NCI-H2171 (cell line): ENCODE data around the gene DPH6.
"Not testable (repeated sequence)": the region's sequence is repeated elsewhere in the genome, so short reads cannot be mapped to it uniquely, and the experiment has no call there.

Source experiments
- DNase-seq: peaks from one replicate; lab custom pipeline; 2025; lab: John Stamatoyannopoulos, UW

The DPH6 gene, protein sequence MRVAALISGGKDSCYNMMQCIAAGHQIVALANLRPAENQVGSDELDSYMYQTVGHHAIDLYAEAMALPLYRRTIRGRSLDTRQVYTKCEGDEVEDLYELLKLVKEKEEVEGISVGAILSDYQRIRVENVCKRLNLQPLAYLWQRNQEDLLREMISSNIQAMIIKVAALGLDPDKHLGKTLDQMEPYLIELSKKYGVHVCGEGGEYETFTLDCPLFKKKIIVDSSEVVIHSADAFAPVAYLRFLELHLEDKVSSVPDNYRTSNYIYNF

DNA sequence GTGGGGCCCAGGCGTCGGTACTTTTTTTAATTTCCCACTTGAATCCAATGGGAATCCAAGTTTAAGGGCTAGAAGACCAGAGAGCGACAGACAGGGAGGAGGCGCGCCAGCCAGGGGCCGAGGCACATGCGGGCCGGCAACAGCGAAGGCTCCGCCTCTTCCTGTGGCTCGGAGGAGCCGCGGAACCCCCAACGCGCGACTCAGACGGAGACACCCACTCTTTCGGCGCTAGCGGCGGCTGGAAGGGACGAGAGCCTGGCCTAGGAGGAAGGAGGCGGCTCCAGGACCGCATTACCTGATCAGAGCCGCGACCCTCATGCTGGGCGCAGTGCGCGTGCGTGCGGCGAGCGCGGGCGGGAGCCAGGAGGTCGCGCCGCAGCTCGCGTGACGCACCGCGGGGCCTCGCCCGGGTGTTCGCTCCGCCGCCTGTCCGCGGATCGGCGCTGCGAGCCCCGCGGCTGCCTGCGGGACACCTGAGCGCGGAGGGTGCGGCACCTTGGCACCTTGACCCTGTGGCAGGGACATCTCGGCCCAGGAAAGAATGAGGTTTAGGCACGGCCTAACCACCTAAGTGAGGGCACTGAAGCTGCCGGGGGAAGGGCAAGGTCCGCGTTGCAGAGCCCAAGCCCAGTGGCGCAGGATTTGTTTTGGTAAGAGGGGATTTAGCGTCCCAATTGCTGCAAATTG is at the start of gene DPH6:
DPH6 (minus strand) TSS at position 342 of the 687 bp plus-strand sequence; CDS start at position 318, 24 bp downstream.
- DNase-seq = peak; percentile 77

DNA sequence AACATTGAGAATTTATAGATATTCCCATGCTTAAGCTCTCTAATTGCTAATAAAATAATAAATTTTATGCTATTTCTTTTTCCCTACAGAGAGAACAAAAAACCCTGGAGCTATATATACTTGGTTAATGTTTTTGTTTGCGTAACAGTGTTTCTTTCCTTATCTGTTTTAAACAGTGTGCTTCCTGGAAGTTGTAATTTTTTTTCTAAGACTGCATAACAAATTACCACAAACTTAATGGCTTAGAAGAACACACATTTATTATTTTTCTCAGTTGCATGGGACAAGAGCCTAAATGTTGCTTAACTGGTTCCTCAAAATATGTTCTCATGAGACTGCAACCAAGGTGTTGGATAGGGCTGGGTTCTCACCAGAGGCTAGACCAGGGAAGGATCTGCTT is 49.7 kb upstream of the DPH6 start:
- DNase-seq = no peak

- DNase-seq = not testable (repeated sequence)
These were observed 46.0 kb upstream of the DPH6 start for GRCh38 chr15:35591987-35592386.

DNA sequence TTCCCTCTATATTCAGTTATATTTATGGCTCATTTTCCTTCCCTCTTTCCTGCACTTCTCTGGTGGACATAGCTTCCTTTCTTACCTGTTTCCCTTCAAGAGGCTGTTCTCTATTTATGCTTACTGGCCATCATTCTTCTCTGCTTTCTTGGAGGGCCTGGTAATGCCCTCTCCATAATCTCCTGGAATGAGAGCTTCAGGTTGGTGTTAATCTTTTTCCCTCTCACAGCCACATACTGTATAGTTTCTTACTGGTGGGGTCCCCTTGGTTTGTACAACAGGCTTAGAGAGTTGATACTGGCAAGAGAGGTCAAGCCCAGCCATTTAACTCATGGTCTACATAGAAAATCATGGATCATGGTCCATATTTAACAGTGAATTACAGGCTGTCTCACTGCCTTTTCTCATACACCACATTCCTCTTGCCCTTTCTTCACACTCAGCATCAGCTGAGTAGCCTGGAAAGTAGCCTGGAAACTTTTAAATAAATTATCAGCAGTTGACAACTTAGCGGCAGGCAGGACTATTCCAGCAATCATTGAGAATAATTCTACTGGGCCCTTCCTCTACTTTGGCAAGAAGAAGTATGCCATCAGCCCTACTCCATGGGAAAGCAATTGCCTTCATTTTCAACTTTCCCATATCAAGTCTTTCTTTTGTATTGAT is 38.0 kb upstream of the DPH6 start:
- DNase-seq = no peak

DNA sequence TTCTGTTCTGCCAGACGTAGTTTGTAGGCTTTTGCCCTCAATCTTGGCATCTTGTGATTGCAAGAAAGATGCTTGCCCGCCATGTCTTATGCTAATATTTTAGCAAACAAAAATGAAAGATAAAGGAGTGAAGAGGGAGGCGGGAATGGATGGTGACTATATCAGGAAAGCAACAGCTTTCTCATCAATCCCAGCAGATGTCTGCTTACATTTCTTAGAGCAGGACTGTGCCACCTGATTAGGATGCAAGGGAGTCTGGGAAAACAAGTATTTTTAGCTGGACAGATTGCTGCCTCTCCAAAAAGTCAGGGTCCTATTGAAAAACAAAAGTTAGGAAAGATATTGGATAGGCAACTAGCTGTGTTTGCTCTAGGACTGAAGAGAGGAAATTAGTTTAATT is 34.6 kb upstream of the DPH6 start:
- DNase-seq = no peak

DNA sequence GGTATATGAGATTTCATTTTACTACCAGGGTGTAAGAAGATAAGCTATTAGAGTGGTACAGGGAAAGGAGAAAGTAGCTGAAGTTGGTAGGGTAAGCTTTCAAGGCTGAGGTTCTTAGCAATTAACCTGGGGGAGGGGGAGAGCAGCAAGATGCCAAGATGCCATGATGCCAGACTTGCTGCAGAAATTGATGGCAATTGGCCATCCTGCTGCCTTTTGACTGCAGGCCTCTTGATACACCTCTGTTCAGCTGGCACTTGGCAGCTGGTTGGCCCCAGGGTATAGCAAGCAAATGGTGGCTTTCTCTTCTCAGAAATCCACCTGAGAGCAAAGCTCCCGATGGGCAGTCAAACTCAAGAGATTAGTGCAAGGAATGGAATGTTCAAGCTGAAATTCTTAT is 21.4 kb upstream of the DPH6 start:
- DNase-seq = no peak

DNA sequence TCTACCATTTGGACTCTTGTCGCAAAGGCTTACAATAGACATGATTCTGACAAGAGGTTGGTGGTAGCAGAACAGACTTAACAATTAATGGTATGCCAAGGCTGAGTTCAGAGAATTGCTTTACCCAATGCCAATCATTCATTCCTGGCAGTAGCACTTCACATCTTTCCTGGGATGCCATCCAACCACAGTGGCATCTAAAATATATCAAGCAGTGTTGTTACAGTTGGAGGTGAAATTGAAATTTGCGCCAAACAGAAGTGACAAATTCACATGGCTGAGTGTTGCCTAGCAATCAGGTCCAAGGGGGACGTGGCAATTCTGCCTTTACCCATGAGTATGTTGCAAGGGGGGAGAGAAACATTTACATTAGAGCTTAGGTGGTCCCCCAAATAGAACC is 21.0 kb upstream of the DPH6 start:
- DNase-seq = no peak

DNA sequence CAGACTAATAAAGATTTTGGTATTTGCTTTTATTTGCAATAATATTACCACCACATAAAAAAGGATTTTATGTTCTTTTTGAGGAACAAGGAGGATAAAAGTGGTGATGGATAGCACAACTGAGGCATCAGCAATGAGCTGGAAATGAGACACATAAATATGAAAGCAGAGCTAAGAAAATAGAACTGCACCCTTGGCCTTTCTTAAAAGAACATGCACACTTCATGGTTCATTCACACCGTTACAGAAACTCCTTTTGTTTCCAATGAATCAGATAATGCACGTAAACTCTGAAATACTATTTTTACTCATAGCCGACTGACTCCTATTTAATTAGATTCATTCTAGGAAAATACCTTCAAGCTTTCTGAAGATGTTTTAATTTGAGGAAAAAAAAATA is 19.9 kb upstream of the DPH6 start:
- no peak for DNase-seq

DNA sequence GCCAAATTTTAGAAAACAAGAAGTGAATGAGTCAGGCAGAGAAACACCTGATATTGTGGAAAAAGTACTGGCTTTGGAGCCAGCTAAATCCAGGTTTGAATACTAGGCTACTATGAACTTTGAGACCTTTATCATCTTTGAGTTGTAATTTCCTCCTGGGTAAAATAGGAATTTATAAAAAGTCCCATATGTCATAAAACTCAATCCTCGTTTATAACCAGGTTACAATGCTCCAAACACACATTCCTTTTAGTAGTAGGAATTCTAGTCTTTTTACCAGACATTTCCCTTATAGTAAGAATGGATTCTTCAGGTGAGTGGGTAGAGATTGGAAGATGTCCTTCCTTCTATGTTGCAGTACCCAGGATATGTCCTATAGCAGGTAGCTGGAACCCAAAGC is 16.7 kb upstream of the DPH6 start:
- no peak for DNase-seq

DNA sequence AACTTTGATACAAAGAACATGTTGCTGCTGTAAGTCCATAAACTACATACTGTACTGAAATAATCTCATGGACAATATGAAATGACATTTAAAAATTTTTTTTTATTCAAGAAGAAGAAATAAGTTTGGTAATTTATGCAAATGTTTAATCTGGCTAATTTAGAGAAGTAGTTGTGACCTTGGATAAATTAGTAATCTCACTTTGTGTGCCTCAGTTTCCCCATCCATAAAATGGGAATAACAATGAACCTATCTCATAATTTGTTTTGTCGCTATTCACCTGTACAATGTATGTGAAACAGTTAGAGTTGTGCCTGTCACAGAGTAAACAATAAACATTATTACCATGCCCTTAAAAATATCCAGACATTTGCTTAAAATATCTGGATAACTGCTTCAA is 15.3 kb upstream of the DPH6 start:
- DNase-seq = no peak

DNA sequence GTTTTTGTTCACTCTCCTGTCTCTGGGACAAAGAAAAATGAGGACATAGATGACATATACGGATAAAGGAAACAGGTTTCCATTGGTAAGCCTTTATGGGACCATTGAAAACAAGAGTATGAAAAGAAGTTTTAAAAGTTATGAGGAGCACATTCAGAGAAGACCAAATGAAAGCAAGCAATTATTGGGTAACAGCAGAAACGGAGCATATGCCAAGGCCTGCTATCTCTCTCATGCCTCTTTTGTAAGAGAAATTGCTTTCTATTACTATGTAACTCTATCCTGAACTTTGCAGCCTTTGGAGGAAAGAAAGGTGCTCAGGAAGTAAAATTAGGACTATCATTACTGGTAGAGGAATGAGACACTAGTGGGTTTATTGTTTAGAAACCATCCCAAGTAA is 14.9 kb upstream of the DPH6 start:
- DNase-seq = no peak

GRCh38 chr15:35560258-35560657 is 14.3 kb upstream of the DPH6 start:
- DNase-seq = no peak

DNA sequence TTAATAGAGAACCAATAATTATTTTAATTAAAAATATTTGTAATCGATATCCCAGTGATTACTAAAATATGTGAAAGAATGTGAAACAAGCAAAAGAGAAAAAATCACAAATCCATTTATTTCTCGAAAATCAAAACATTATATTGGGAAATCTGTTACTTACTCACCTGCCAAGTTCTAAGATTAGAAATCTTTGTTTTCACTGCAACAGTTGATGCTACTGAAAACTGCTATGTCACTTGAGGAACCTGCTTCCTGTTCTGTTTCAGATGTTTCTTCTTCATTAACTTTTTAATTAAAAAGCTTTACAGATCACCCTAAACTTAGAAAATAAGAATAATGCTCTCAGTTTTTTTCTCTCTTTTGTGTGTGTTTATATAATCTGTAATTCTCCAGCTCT is 13.7 kb upstream of the DPH6 start:
- DNase-seq = no peak

- DNase-seq = no peak
These were observed 11.6 kb upstream of the DPH6 start for GRCh38 chr15:35557544-35557943.

- no peak for DNase-seq
These were observed 11.0 kb upstream of the DPH6 start for GRCh38 chr15:35557012-35557411.

DNA sequence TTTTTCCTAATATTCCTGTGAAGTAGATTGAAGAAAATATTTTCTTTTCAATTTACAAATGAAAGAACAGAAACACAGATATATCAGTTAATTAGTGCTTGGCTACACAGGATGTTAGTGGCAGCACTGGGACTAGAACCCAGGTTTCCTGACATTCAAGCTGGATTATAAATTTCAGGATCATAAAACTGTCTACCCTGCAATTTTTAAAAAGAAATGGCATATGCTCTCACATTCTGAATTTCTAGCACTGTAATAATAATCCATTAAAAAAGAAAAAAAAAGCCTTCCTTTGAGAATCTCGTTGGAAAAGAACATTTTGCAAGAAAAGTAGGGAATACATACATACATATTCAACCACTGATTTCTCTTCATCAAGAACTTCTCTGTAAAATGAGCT is 9.3 kb upstream of the DPH6 start:
- DNase-seq = no peak

- DNase-seq = no peak
These were observed 5.0 kb upstream of the DPH6 start for GRCh38 chr15:35550957-35551356.

- no peak for DNase-seq
These were observed 3.6 kb upstream of the DPH6 start for GRCh38 chr15:35549567-35549966.

GRCh38 chr15:35548435-35548834 is 2.5 kb upstream of the DPH6 start:
- DNase-seq = no peak

DNA sequence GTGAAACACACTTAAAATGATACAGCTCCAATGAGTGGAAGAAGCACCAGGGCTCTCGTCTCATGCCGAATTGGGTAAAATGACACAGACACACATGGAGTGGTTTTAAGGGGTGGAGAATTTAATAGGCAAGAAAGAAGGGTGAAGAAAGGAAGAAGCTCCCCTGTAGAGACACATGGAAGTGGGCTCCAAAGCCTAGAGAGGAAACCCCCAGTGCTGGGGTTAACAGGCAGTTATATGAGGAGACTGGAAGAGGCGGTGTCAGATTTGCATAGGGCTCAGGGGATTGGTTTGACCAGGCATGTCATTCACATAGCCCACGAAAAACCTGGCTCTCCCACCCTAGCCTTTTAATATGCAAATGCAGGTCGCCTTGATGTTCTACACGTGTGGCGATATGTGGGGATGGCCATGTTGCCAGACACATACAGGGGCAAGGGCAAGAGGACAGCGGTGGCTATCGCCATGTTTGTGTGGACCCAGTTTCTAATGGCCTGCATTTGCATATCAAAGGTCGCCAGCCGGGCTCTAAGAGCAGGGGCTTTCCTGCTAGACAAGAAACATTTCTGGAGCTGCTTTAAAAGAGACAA is 1.9 kb upstream of the DPH6 start:
- DNase-seq = no peak

DNA sequence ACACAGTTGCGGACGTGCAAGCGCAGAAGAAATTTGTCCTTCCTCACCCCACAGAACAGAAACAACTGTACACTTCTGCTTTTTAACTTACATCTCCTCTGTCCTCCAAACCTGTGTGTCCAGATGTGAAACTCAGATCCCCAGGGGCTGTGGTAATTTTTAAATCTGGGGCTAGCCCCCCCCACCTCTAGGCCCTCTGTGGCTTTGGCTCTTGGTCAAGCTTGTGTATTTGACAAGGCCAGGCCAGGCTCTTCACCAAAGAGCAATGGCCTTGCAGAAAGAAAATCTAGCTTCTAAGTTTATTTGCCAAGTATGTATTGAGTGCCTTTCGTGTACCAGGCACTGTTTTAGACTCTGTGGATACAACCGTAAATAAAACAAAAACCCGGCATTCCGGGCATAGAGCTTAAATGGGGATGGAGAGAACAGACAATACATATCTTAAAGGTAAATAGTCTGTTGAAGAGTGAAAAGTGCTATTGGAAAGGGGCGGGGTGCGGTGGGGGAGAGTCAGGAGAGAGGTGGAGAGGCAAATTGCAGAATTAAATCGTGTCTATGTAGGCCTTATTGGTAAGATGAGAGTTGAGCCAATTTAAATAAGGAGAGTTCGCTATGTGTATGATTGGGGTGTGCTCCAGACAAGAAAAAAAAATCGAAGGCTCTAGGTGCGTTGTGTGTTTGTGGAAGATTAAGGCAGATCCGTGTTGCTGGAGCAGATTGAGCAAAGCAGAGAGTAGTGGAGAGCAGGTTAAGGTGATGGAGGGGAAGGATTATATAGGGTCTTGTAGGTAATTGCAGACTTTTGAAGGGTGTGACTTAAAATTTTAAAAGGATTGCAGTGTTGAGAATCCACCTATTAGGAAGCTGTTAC is 781 bp upstream of the DPH6 start:
- DNase-seq = no peak

- no peak for DNase-seq
These were observed 595 bp downstream of the DPH6 start for GRCh38 chr15:35545316-35545823.
